ENCODE results near the gene S1PR3.

- TF ChIP-seq CTCF (IDR thresholded peaks at IDR 0.05; ENCODE audit: low read depth, low read length, poor library complexity, severe bottlenecking): no peak
- TF ChIP-seq EZH2phosphoT487 (IDR thresholded peaks at IDR 0.05; ENCODE audit: borderline replicate concordance, low read length): no peak
These were observed 6.8 kb upstream of the S1PR3 start for GRCh38 chr9:88984543-88984883.
